ENCODE measurements around the gene STARD13. TPM values are rescaled to one million over a fixed set of nuclear protein-coding genes. Genes with fewer than 3 reads are reported as not detected.

STARD13 gene
- total and polyA plus RNA-seq, 9 donors: 7.2 to 31.5 (median 14.0) TPM

GRCh38 chr13:33260168-33261098, 25.1 kb downstream of the STARD13 start:
- Histone ChIP-seq H3K27me3 (no peaks in the 10 kb centered on the region), H3K36me3 (no peaks in the 10 kb centered on the region), H3K4me3 (no peak overlapping the region), H3K27ac (no peak overlapping the region), H3K9me3 (no peaks in the 10 kb centered on the region), H3K4me1 (ENCODE audit: insufficient read depth) (peaks cover 16% of the 10 kb centered on the region)
- intact Hi-C loops (cut with DNase I): loop anchor here in 1 of 4 donors (1.0 kb wide), 1 partner anchor 62 kb away; no protein-coding TSS in a partner anchor
- TF ChIP-seq POLR2A (IDR thresholded peaks at IDR 0.05) (no peak), CTCF (IDR thresholded peaks at IDR 0.05) (no peak), EP300 (IDR thresholded peaks at IDR 0.05) (no peak)
- DNase-seq: no peak
- 62 to 84% (median 84%) methylated on average over 10 of the region's 10 CpGs for WGBS, 3 donors

- Histone ChIP-seq H3K4me1 (ENCODE audit: insufficient read depth) (peaks cover 12% of the 10 kb centered on the region), H3K4me3 (no peak overlapping the region), H3K27ac (no peak overlapping the region), H3K27me3 (no peaks in the 10 kb centered on the region), H3K36me3 (no peaks in the 10 kb centered on the region), H3K9me3 (no peaks in the 10 kb centered on the region)
- DNase-seq: no peak
- TF ChIP-seq EP300 (IDR thresholded peaks at IDR 0.05) (no peak), POLR2A (IDR thresholded peaks at IDR 0.05) (no peak), CTCF (IDR thresholded peaks at IDR 0.05) (no peak)
- intact Hi-C loops (cut with DNase I): no loop called here
- WGBS, 3 donors: 92 to 97% (median 96%) methylated on average over 2 of the region's 2 CpGs
Observed at GRCh38 chr13:33259296-33259695, 26.3 kb downstream of the STARD13 start.

GRCh38 chr13:33258808-33259193, 26.8 kb downstream of the STARD13 start:
- Histone ChIP-seq H3K4me1 (ENCODE audit: insufficient read depth) (peaks cover 12% of the 10 kb centered on the region), H3K27ac (no peak overlapping the region), H3K27me3 (no peaks in the 10 kb centered on the region), H3K9me3 (no peaks in the 10 kb centered on the region), H3K36me3 (no peaks in the 10 kb centered on the region), H3K4me3 (no peak overlapping the region)
- no peak for TF ChIP-seq CTCF (IDR thresholded peaks at IDR 0.05)
- no peak for TF ChIP-seq EP300 (IDR thresholded peaks at IDR 0.05)
- TF ChIP-seq POLR2A (IDR thresholded peaks at IDR 0.05): no peak
- intact Hi-C loops (cut with DNase I): no loop called here
- DNase-seq: no peak

GRCh38 chr13:33257841-33258807, 27.4 kb downstream of the STARD13 start:
- DNase-seq: no peak
- no peak overlapping the region for H3K27ac ChIP-seq
- WGBS, 3 donors: 37 to 51% (median 42%) methylated on average over 7 of the region's 7 CpGs
- H3K36me3 ChIP-seq: no peaks in the 10 kb centered on the region
- intact Hi-C loops (cut with DNase I): no loop called here
- H3K4me3 ChIP-seq: no peak overlapping the region
- H3K4me1 ChIP-seq (ENCODE audit: insufficient read depth): peaks cover 12% of the 10 kb centered on the region
- no peak for TF ChIP-seq POLR2A (IDR thresholded peaks at IDR 0.05)
- TF ChIP-seq EP300 (IDR thresholded peaks at IDR 0.05): no peak
- no peak for TF ChIP-seq CTCF (IDR thresholded peaks at IDR 0.05)
- no peaks in the 10 kb centered on the region for H3K27me3 ChIP-seq
- no peaks in the 10 kb centered on the region for H3K9me3 ChIP-seq
